IPS-18a (cell line): ENCODE data around the gene PDZD2.

Source experiments
- H3K27ac ChIP-seq: one replicate; pipeline ENCODE4 v1.5.1; 2013; ENCODE audit warnings: low read length
- H3K27me3 ChIP-seq: one replicate; pipeline ENCODE4 v1.6.1; 2013; ENCODE audit warnings: mild to moderate bottlenecking, low read length; ENCODE audit not compliant: control insufficient read depth, insufficient read depth
- H3K36me3 ChIP-seq: one replicate; pipeline ENCODE4 v1.6.1; 2013; ENCODE audit warnings: low read depth, low read length; ENCODE audit not compliant: control insufficient read depth
- H3K4me1 ChIP-seq: one replicate; pipeline ENCODE4 v1.6.1; 2013; ENCODE audit warnings: low read depth, low read length; ENCODE audit not compliant: control insufficient read depth
- H3K4me3 ChIP-seq: one replicate; pipeline ENCODE4 v1.5.1; 2013; ENCODE audit warnings: low read length
- H3K9ac ChIP-seq: one replicate; pipeline ENCODE4 v1.6.1; 2013; ENCODE audit warnings: mild to moderate bottlenecking, low read length, moderate library complexity
- H3K9me3 ChIP-seq: one replicate; pipeline ENCODE4 v1.6.1; 2013; ENCODE audit warnings: low read depth, low read length; ENCODE audit not compliant: control insufficient read depth

Gene PDZD2

DNA sequence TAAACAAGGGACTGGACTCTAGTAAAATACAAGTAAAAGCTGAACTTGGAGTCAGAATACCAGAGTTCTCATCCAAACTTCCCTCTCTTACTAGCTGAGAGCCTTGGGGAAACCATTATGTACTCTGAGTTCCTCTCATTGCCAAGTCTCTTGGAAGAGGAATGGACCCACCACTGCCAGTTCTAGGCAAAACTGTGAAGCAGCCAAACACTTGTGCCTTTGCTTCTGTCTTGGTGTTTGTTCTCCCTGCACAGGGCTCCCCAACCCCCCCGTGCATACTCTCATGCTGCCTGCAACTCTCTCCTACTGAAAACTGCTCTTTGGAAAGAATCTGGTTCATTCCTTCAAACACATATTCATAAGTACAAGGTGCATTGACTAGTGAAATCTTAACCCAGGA is 102.6 kb downstream of the PDZD2 start:
- no peaks in the 10 kb centered on the region for H3K27me3 ChIP-seq
- H3K4me1 ChIP-seq = no peaks in the 10 kb centered on the region

DNA sequence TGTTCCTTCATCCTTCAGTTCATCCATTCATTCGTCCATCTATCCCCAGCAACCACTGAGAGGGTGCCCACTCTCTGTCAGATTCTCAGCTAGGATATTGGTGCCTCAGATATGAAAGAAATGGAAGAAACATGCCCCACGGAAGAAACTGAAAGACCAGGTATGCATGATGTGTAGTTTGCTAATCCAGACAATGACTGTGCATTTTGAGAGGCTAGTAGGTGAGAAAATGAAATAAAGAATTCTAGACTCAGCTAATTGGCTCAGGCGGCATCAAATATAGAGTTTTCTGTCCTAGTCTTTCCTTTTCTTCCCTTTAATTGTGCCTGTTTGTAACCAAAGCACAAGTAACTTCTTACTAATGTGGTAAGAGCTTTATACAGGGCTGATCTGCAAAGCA is 104.7 kb downstream of the PDZD2 start:
- no peaks in the 10 kb centered on the region for H3K27me3 ChIP-seq
- no peak overlapping the region for H3K27ac ChIP-seq

More for the DNA sequence above, 102.6 kb downstream of the PDZD2 start:
- no peaks in the 10 kb centered on the region for H3K36me3 ChIP-seq
- H3K9me3 ChIP-seq = no peaks in the 10 kb centered on the region
- H3K27ac ChIP-seq = no peak overlapping the region
- H3K4me3 ChIP-seq = no peak overlapping the region
- H3K9ac ChIP-seq = no peak overlapping the region

DNA sequence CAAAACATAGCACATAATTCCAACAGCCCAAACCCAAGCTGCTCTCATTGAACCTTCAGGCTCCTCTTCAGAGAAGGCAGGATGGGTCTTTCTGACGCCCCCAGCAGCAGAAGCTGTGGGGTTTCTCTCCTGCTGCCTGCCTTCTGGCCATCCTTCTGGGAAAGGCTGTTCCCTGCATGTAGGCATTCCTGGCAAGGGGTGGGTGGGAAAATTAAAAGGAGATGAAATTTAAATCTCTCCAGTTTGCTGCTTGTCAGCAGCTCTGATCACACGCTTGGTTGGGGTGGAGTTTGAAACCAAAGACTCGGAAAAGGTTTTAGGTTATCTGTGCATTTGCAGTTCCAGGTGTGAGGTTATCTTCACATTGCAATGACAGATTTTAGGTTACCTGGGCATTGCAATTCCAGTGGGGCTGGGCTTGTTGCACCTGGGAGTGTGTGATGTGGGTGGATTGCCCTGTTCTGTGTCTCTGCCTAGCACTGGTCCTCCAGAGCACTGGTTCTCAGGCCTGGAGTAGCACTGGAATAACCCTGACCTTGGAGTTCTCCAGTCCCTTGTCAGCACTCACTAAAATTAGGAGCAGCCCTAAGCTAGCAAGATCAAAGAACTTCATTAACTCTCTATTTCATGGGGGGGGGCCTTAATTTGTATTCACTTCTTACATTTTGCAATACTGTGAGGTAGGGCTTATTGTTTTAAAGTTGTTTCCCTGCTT is 109.7 kb downstream of the PDZD2 start:
- no peaks in the 10 kb centered on the region for H3K4me1 ChIP-seq
- H3K4me3 ChIP-seq = no peak overlapping the region
- H3K9me3 ChIP-seq = no peaks in the 10 kb centered on the region
- H3K27me3 ChIP-seq = peaks cover 17% of the 10 kb centered on the region
- no peaks in the 10 kb centered on the region for H3K36me3 ChIP-seq
- no peak overlapping the region for H3K9ac ChIP-seq
- H3K27ac ChIP-seq = no peak overlapping the region

More for the DNA sequence above, 104.7 kb downstream of the PDZD2 start:
- Histone ChIP-seq H3K4me3 (no peak overlapping the region), H3K36me3 (no peaks in the 10 kb centered on the region), H3K4me1 (no peaks in the 10 kb centered on the region), H3K9me3 (no peaks in the 10 kb centered on the region), H3K9ac (no peak overlapping the region)

GRCh38 chr5:31750215-31750614 is 111.3 kb downstream of the PDZD2 start:
- peaks cover 11% of the 10 kb centered on the region for H3K4me1 ChIP-seq
- H3K9me3 ChIP-seq = no peaks in the 10 kb centered on the region
- no peak overlapping the region for H3K4me3 ChIP-seq
- H3K27me3 ChIP-seq = peaks cover 29% of the 10 kb centered on the region
- H3K9ac ChIP-seq = no peak overlapping the region
- no peak overlapping the region for H3K27ac ChIP-seq
- H3K36me3 ChIP-seq = no peaks in the 10 kb centered on the region

GRCh38 chr5:31751610-31752009 is 112.7 kb downstream of the PDZD2 start:
- Histone ChIP-seq H3K36me3 (no peaks in the 10 kb centered on the region), H3K27ac (no peak overlapping the region), H3K9me3 (no peaks in the 10 kb centered on the region), H3K27me3 (peaks cover 43% of the 10 kb centered on the region), H3K9ac (no peak overlapping the region), H3K4me1 (peaks cover 11% of the 10 kb centered on the region), H3K4me3 (no peak overlapping the region)

GRCh38 chr5:31753700-31754357 is 114.9 kb downstream of the PDZD2 start:
- Histone ChIP-seq H3K9ac (no peak overlapping the region), H3K36me3 (no peaks in the 10 kb centered on the region), H3K4me3 (peak overlapping the region; percentile 2), H3K27me3 (peaks cover 44% of the 10 kb centered on the region), H3K27ac (no peak overlapping the region), H3K4me1 (peaks cover 11% of the 10 kb centered on the region), H3K9me3 (no peaks in the 10 kb centered on the region)

DNA sequence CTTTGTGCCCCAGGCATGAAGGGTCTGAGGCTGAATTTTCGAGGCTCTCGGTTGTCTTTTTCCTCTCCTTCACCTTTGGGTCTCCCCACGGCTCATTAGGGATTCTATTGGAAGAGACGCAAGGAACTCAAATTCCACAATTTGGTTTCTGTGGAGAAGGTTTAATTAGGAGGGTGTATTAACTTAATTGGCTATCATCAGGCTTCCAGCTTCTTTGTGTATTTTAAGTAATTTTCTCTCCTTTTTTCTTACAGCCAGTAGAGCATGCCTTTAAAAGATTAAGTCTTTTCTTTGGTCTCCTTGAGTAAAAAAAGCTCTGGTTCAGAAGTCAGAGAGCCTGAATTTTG is 115.4 kb downstream of the PDZD2 start:
- Histone ChIP-seq H3K9ac (no peak overlapping the region), H3K27me3 (peaks cover 44% of the 10 kb centered on the region), H3K9me3 (no peaks in the 10 kb centered on the region), H3K4me1 (peaks cover 11% of the 10 kb centered on the region), H3K36me3 (no peaks in the 10 kb centered on the region), H3K27ac (no peak overlapping the region), H3K4me3 (peak overlapping the region; percentile 2)

DNA sequence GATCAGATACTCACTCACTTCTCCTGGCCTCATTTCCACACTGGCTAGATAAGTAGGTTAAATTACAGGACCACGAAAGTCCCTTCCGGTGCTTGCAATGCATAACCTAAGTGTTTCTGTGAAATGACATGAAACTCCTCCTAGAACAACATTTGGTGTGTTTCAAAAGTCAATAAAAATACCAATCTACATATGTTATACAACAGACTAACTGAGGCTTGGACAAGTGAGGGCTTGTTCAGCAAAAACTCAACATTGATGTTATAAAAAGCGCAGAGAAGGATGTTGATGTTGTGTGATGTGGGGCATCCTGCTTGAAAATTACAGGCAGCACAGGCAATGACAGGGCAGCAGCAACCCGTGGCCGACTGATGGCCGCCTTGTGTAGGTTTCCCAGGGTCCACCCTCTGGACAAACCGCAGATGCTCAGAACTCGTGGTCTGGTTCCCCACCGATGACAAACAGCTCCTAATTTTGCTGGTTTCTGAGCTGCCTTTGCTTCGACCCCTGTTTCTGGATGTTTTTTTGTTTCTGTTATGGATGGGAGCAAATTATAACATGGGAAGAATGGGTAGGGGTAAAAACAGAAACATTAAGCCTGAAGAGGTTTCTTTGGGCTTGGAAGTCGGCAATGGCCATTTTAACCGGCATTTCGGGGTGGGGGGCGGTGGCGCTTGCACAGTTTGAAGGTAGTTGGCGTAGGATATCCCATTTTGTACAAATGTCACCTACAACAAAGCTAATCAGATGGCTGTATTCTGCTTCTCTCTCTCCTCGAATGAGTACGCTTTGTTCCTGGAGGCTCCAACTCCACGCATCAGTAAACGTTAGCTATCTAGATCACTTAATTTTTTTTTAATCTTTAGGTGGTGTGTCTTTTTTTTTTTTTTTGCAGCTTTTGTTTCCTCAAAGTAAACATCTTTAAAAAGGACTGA is 116.1 kb downstream of the PDZD2 start:
- no peaks in the 10 kb centered on the region for H3K36me3 ChIP-seq
- peaks cover 11% of the 10 kb centered on the region for H3K4me1 ChIP-seq
- H3K9ac ChIP-seq = no peak overlapping the region
- H3K9me3 ChIP-seq = no peaks in the 10 kb centered on the region
- no peak overlapping the region for H3K4me3 ChIP-seq
- peaks cover 44% of the 10 kb centered on the region for H3K27me3 ChIP-seq
- H3K27ac ChIP-seq = no peak overlapping the region

- Histone ChIP-seq H3K4me3 (no peak overlapping the region), H3K9me3 (no peaks in the 10 kb centered on the region)
Measured at GRCh38 chr5:31755676-31756230, 116.8 kb downstream of the PDZD2 start.

GRCh38 chr5:31757806-31758205 is 118.9 kb downstream of the PDZD2 start:
- H3K9me3 ChIP-seq = no peaks in the 10 kb centered on the region
- H3K4me1 ChIP-seq = peaks cover 11% of the 10 kb centered on the region
- H3K4me3 ChIP-seq = no peak overlapping the region
- H3K9ac ChIP-seq = no peak overlapping the region
- H3K36me3 ChIP-seq = no peaks in the 10 kb centered on the region
- H3K27ac ChIP-seq = no peak overlapping the region
- H3K27me3 ChIP-seq = peaks cover 32% of the 10 kb centered on the region

More at GRCh38 chr5:31755676-31756230, 116.8 kb downstream of the PDZD2 start:
- Histone ChIP-seq H3K27me3 (peaks cover 44% of the 10 kb centered on the region), H3K36me3 (no peaks in the 10 kb centered on the region), H3K27ac (no peak overlapping the region), H3K4me1 (peaks cover 11% of the 10 kb centered on the region), H3K9ac (no peak overlapping the region)

GRCh38 chr5:31758803-31759425 is 120.0 kb downstream of the PDZD2 start:
- Histone ChIP-seq H3K4me3 (no peak overlapping the region), H3K36me3 (no peaks in the 10 kb centered on the region), H3K27me3 (peaks cover 28% of the 10 kb centered on the region), H3K4me1 (peaks cover 11% of the 10 kb centered on the region), H3K9ac (no peak overlapping the region), H3K9me3 (no peaks in the 10 kb centered on the region), H3K27ac (no peak overlapping the region)
